Measurements from ENCODE around the gene MAPK9.

MAPK9 gene

DNA sequence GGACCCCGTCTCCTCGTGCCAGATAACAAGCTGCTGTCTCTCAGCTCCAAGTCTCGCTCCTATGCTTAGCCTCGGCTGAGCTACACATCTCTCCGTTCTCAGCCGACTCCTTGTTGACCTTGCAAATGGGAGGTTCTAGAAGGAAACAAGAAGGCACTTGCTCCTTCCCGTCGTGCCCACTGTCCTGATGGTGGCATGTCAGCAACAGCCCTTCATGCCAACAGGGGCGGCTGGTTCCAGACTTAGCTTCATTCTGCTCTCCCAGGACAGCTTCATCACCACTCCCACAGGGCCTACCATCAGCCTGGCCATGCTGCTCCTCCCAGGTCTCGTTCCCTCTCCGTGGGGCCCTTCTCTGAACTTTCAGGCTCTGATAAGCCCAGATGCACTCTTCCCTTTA lies 69.8 kb downstream of the MAPK9 start:
- H3K27me3 ChIP-seq (ENCODE audit: insufficient read depth, low read length, poor library complexity), result no peaks in the 10 kb centered on the region
- no peak overlapping the region for H3K4me3 ChIP-seq (ENCODE audit: low read depth in 1 of 2, low read length in 2 of 2)
- H3K36me3 ChIP-seq (ENCODE audit: insufficient read depth, low read length), result no peaks in the 10 kb centered on the region
- ATAC-seq (ENCODE audit: insufficient read depth, low read depth), result no peak
- H3K79me2 ChIP-seq (ENCODE audit: insufficient read depth, low read length), result no peaks in the 10 kb centered on the region
- no peak overlapping the region for H2AFZ ChIP-seq (ENCODE audit: low read depth, low read length)
- no peak overlapping the region for H3K27ac ChIP-seq (ENCODE audit: low read length)
- TF ChIP-seq, protein P1, sequence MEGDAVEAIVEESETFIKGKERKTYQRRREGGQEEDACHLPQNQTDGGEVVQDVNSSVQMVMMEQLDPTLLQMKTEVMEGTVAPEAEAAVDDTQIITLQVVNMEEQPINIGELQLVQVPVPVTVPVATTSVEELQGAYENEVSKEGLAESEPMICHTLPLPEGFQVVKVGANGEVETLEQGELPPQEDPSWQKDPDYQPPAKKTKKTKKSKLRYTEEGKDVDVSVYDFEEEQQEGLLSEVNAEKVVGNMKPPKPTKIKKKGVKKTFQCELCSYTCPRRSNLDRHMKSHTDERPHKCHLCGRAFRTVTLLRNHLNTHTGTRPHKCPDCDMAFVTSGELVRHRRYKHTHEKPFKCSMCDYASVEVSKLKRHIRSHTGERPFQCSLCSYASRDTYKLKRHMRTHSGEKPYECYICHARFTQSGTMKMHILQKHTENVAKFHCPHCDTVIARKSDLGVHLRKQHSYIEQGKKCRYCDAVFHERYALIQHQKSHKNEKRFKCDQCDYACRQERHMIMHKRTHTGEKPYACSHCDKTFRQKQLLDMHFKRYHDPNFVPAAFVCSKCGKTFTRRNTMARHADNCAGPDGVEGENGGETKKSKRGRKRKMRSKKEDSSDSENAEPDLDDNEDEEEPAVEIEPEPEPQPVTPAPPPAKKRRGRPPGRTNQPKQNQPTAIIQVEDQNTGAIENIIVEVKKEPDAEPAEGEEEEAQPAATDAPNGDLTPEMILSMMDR (IDR thresholded peaks at IDR 0.05; ENCODE audit: borderline replicate concordance, extremely low read depth, low read length, poor library complexity, severe bottlenecking), result no peak
- TF ChIP-seq EZH2 (IDR thresholded peaks at IDR 0.05; ENCODE audit: borderline replicate concordance, low read depth, low read length, severe bottlenecking), result no peak
- H4K20me1 ChIP-seq (ENCODE audit: insufficient read depth, low read length), result no peaks in the 10 kb centered on the region
- no peak for DNase-seq
- no peaks in the 10 kb centered on the region for H3K9me3 ChIP-seq (ENCODE audit: insufficient read depth, low read length, severe bottlenecking)
- no peak overlapping the region for H3K4me2 ChIP-seq (ENCODE audit: insufficient read depth, low read length)
- H3K9ac ChIP-seq (ENCODE audit: low read depth, low read length), result no peak overlapping the region
- H3K4me1 ChIP-seq (ENCODE audit: insufficient read depth, low read length), result no peaks in the 10 kb centered on the region

DNA sequence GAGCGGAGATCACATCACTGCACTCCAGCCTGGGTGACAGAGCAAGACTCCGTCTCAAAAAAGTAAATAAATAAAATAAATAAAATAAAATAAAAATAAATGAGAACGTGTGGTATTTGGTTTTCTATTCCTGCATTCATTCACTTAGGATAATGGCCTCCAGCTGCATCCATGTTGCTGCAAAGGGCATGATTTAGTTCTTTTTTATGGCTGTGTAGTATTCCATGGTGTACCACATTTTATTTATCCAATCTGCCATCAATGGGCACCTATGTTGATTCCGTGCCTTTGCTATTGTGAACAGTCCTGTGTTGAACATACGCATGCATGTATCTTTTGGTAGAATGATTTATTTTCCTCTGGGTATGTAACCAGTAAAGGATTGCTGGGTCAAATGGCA lies 74.1 kb downstream of the MAPK9 start:
- Histone ChIP-seq H4K20me1 (ENCODE audit: insufficient read depth, low read length) (peaks cover 5% of the 10 kb centered on the region; the same call in 1 of the 2 replicates), H3K9me3 (ENCODE audit: insufficient read depth, low read length, severe bottlenecking) (no peaks in the 10 kb centered on the region), H3K79me2 (ENCODE audit: insufficient read depth, low read length) (no peaks in the 10 kb centered on the region), H3K4me1 (ENCODE audit: insufficient read depth, low read length) (no peaks in the 10 kb centered on the region), H3K27me3 (ENCODE audit: insufficient read depth, low read length, poor library complexity) (no peaks in the 10 kb centered on the region), H3K27ac (ENCODE audit: low read length) (no peak overlapping the region), H3K36me3 (ENCODE audit: insufficient read depth, low read length) (no peaks in the 10 kb centered on the region), H2AFZ (ENCODE audit: low read depth, low read length) (no peak overlapping the region), H3K4me2 (ENCODE audit: insufficient read depth, low read length) (no peak overlapping the region), H3K9ac (ENCODE audit: low read depth, low read length) (no peak overlapping the region), H3K4me3 (ENCODE audit: low read depth in 1 of 2, low read length in 2 of 2) (no peak overlapping the region)
- TF ChIP-seq, protein P1 (IDR thresholded peaks at IDR 0.05; ENCODE audit: borderline replicate concordance, extremely low read depth, low read length, poor library complexity, severe bottlenecking), result no peak
- TF ChIP-seq EZH2 (IDR thresholded peaks at IDR 0.05; ENCODE audit: borderline replicate concordance, low read depth, low read length, severe bottlenecking), result no peak
- DNase-seq (no peak), ATAC-seq (ENCODE audit: insufficient read depth, low read depth) (no peak)

DNA sequence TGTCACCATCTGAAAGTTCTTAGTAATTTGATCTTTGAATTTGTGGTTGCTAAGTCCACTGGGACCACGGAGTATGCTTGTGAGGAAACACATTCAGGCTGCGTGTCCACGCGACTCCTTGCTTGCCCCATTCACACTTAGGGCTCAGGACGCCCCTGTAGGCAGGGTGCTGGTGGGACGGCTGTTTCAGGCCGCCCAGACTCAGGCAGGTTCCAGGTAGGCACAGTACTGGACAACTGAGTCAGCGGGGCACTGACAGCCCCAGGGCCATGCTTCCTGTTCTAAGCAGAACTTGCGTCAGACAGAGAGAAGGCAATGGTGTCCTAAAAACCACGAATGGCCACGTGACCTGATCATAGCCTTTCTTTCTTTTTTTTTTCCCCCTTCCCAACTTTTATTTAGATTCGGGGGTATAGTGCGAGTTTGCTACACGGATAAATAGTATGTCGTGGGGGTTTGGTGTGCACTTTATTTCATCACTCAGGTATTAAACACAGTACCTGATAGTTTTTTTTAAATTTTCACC lies 75.2 kb downstream of the MAPK9 start:
- no peak overlapping the region for H3K4me2 ChIP-seq (ENCODE audit: insufficient read depth, low read length)
- DNase-seq (no peak), ATAC-seq (ENCODE audit: insufficient read depth, low read depth) (no peak)
- H3K27ac ChIP-seq (ENCODE audit: low read length), result no peak overlapping the region
- H3K4me3 ChIP-seq (ENCODE audit: low read depth in 1 of 2, low read length in 2 of 2), result no peak overlapping the region
- no peaks in the 10 kb centered on the region for H3K27me3 ChIP-seq (ENCODE audit: insufficient read depth, low read length, poor library complexity)
- H2AFZ ChIP-seq (ENCODE audit: low read depth, low read length), result no peak overlapping the region
- H3K9ac ChIP-seq (ENCODE audit: low read depth, low read length), result no peak overlapping the region
- no peaks in the 10 kb centered on the region for H3K79me2 ChIP-seq (ENCODE audit: insufficient read depth, low read length)
- H3K36me3 ChIP-seq (ENCODE audit: insufficient read depth, low read length), result no peaks in the 10 kb centered on the region
- no peaks in the 10 kb centered on the region for H3K9me3 ChIP-seq (ENCODE audit: insufficient read depth, low read length, severe bottlenecking)
- no peak for TF ChIP-seq EZH2 (IDR thresholded peaks at IDR 0.05; ENCODE audit: borderline replicate concordance, low read depth, low read length, severe bottlenecking)
- TF ChIP-seq, protein P1 (IDR thresholded peaks at IDR 0.05; ENCODE audit: borderline replicate concordance, extremely low read depth, low read length, poor library complexity, severe bottlenecking), result no peak
- peaks cover 7% of the 10 kb centered on the region for H4K20me1 ChIP-seq (ENCODE audit: insufficient read depth, low read length)
- H3K4me1 ChIP-seq (ENCODE audit: insufficient read depth, low read length), result no peaks in the 10 kb centered on the region
